GM19023 (cell line): Measurements from ENCODE around the gene RPS17.
"Not testable (repeated sequence)": the region's sequence is repeated elsewhere in the genome, so short reads cannot be mapped to it uniquely, and the experiment has no call there.

ENCODE experiments used
- ATAC-seq: cut with Tn5 transposase; IDR thresholded peaks from one replicate; pipeline ENCODE4 v1.9.1; 2021; ENCODE audit warnings: mild to moderate bottlenecking, moderate library complexity; ENCODE audit not compliant: unreplicated experiment

RPS17 gene

DNA sequence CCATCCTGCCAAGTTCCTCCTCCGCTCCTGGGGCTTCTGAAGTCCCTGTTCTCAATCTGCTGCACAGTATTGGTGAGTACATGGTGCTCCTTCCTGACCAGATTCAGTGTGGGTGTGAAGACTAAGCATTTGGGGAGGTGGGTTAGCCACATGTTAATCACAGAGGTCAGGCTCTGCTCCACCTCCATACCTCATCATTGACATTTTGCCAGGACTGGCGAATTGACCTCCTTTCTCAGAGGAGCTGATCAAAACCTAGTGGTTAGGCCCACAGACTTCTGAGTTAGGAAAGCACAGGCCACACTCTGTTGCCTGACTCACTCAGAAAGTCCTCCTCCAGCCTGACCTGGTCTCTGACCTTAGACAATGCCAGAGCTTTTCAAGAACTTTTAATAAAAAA lies 8.4 kb upstream of the RPS17 start:
- ATAC-seq: peak; percentile 53

DNA sequence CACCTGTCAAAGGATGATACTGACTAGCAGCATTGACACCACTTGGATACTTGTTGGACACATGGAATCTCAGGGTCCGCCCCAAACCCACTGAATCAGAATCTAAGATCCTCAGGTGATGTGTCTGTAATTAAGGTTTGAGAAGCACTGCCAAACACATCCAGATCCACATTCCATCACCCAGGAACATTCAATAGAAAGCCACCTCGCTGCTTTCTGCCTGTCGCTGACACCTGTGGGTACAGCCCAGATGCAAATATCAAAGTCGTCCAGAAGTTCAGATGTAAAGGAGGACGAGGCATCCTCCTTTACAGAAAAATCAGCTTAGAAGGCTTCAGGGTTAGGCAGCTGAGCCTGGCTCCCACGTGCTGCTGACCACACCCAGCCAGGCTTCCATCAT lies 5.2 kb upstream of the RPS17 start:
- no peak for ATAC-seq

DNA sequence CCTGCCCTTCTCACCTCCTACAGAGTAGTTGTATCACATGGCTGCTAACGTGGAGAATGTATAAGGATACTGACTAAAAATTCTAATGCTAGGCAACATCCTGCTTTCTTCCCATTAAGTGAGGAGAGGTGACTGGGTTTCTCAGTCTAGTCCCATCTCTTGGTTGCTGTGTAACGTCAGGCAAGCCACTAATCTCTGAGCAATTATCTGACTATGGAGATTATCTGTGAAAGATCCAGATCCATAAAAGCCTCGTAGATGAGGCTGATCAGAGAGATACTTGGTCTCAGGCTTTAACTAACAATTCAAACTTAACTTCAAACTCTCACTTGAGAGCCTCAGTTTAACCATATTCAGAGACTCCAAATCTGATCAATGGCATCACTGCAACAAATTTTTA lies 4.7 kb upstream of the RPS17 start:
- no peak for ATAC-seq

- no peak for ATAC-seq
Observed at GRCh38 chr15:82544431-82544830, 4.2 kb upstream of the RPS17 start.

GRCh38 chr15:82543160-82543559 lies 2.9 kb upstream of the RPS17 start:
- no peak for ATAC-seq

DNA sequence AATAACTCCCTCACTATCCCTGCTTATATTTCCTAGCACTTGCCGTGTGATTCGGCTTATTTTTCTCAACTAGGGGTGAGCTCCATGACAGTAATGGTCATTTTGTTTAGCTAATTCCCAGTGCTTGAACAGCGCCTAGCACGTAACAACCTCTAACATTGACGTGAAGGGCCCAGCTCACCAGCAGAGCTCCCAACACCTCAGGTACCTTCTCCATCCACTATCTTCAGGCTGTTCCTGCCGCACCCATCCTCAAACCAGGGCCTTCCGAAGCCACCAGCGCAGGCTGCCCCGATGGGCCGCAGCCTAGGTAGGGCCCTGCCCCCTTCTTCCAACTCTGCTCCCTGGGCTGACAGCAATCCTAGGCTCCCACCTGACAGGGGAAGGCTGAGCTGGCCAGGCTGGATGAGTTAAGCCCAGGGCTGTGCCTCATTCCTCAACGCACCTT lies 751 bp upstream of the RPS17 start:
- ATAC-seq: no peak

DNA sequence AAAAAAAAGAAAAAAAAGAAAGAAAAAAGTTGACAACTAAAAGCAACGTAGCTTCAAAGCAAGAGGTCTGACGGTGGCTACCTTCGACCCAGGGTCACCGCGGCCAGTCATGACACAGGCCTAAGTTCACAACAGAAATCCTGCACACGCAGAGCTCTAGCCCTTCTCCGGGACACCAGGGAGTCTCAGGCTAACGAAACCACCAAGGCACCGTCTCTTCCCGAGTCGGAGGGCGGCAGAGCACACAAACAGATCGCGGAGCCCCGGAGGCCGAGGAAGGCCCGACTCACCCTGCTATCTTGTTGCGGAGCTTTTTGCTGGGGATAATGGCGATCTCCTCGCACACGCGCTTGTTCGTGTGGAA lies 584 bp downstream of the RPS17 start:
- no peak for ATAC-seq

GRCh38 chr15:82538961-82539690 lies 1.1 kb downstream of the RPS17 start:
- ATAC-seq: no peak

GRCh38 chr15:82537351-82537908 lies 2.8 kb downstream of the RPS17 start:
- ATAC-seq: no peak

- ATAC-seq: no peak
Observed at GRCh38 chr15:82536409-82537350, 3.6 kb downstream of the RPS17 start.

DNA sequence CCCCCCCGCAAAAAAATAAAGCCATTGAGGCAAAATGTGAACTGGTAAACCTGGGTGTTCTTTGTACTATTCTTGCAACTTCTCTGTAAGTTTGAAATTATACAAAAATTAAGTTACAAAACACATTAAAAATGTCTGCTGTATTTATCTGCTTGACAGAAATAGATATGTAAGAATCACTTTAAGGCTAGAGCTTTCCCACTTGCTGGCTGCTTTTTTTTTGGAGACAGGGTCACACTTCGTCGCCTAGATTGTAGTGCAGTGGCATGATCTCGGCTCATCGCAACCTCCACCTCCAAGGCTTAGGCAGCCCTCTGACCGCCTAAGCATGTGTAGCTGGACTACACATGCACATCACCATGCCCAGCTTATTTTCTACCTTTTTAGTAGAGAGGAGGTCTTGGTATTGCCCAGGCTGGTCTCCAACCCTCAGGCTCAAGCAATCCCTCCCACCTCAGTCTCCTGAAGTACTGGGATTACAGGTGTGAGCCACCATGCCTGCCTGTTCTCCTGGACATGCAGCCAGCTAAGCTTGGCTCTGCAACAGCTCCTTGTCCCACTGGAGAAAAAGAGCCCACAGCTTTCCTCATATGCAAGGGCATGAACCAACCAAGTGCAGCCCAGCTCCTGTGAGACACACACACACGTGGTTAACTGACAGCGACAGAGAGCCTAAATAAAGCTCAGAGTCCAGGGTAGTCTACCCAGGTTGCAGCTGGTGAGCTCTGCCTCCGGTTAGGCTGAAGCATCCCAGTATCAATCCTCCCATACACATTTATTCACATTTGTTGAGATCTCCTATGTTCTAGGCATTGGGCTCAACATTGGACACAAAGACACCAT lies 4.5 kb downstream of the RPS17 start:
- no peak for ATAC-seq

- not testable (repeated sequence) for ATAC-seq
Observed at GRCh38 chr15:82535151-82535550, 5.1 kb downstream of the RPS17 start.

DNA sequence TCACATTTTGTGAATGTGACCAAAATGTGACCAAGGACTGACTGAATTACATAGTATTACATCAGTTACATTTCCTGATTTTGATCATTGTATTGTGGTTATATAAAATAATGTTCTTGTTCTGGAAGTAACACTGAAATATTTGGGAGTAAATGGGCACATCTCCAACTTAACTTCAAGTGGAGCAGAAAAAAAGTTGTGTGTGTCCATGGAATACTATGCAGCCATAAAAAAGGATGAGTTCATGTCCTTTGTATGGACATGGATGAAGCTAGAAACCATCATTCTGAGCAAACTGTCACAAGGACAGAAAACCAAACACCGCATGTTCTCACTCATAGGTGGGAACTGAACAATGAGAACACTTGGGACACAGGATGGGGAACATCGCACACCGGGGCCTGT lies 5.8 kb downstream of the RPS17 start:
- not testable (repeated sequence) for ATAC-seq

GRCh38 chr15:82533801-82534200 lies 6.5 kb downstream of the RPS17 start:
- no peak for ATAC-seq

DNA sequence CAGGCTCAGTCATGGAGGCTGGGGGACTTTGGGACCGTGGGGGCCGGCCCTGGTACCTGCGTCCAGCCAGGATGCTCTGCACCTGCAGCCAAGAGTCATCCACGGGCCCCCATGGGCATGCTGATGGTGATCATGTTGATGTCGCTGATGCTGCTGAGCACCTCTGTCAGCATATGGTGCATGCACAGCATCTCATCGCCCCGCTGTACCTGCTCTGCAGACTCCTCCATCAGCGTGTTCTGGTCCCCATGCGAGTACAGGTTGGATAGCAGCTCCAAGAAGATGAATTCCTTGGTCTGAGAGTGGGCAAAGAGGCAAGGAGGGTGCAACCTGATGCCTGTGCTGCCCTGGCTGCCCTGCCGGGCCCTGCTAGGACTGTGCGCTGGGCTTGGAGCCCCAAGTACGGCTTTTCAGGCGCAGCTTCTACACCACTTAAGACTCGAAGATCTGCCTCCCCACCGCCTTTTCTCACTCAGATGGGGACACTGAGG lies 7.2 kb downstream of the RPS17 start:
- no peak for ATAC-seq

DNA sequence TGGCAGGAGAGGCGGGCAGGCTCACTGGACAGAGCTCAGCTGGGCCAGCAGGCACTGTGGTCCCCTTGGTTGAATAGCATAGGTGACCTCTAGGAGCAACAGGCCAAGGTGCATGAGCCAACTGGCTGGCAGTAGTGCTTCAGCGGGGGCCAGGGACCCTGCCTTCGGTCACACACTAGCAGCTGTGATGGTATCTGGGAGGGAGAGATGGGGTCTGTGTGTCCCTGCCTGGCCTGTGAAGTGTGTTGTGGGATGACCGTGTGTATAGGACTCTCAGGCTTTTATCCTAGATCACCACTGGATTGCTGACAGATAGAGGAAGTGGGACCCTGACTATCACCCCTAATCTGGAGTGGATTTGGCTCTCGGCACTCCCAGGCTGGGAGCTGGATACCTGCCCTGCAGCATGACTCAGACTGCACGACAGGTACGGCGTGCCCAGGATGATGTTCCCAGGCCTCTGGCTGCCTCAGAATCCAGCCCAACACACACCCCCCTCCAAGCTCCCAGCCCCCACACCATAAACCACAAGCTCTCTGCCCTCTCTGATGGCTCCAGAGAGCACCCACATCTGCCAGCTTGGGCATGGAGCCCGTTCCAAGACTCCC lies 7.8 kb downstream of the RPS17 start:
- ATAC-seq: no peak

DNA sequence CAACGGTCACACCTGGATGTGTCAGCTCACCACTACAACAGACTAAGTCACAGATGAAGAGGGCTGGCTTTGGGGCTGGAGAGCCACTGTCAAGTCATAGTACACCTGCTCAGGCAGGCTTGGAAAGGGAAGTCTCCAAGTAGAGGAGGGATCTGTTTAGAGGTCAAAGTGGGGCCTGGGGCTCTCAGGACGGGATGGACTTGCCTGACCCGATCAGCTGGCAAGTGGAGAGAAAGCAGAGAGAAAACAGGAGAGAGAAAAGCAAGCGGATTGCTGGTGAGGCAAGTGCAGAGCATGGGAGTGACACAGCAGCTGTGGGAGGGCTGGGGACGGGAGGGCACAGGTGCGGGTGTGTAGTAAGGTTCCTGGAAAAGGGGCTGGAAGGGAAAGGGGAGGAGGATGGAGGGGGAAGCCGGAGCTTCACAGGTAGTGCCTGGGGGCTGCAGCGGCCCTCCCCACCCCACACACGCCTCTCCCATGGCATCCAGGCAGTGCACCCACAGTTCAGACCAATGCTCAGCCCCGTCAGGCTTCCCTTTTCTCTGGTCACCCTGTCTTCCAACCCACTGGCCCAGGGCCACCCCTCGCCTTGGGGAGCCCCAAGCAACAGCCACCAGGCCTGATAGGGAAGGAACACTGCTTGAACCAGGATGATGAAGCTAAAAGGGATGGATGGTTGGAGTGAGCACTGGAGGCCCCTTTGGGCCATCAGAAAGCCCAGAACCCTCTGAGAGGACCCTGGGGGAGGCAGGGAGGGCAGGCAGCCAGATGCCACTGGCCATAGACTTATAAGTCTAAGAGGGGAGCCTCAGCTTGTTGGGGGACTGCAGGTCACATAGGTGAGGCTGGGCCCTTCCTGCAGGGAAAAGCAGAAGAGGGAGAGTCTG lies 8.5 kb downstream of the RPS17 start:
- ATAC-seq: no peak

GRCh38 chr15:82530606-82531379 lies 9.5 kb downstream of the RPS17 start:
- ATAC-seq: peak; percentile 87

GRCh38 chr15:82530006-82530405 lies 10.3 kb downstream of the RPS17 start:
- ATAC-seq: no peak
